Measurements from ENCODE around the gene TMTC2. TPM values are rescaled to one million over a fixed set of nuclear protein-coding genes. Genes with fewer than 3 reads are reported as not detected.

The TMTC2 gene
- total and polyA plus RNA-seq, 2 experiments from 2014 or later: 0.36 to 5.6 TPM

- in situ Hi-C loops (cut with MboI): no loop called here
- H3K9me3 ChIP-seq (ENCODE audit: low read depth): no peaks in the 10 kb centered on the region
These were observed 456.2 kb downstream of the TMTC2 start for GRCh38 chr12:83142914-83143313.

GRCh38 chr12:83143950-83144349, 457.2 kb downstream of the TMTC2 start:
- no peak overlapping the region for H3K27ac ChIP-seq
- H3K27me3 ChIP-seq (replicated peaks; ENCODE audit: insufficient read depth): no peaks in the 10 kb centered on the region
- no peaks in the 10 kb centered on the region for H3K36me3 ChIP-seq (ENCODE audit: low read depth)
- H3K4me2 ChIP-seq (ENCODE audit: unreplicated experiment): no peak overlapping the region
- no peaks in the 10 kb centered on the region for H3K79me2 ChIP-seq (ENCODE audit: insufficient read depth)
- H4K20me1 ChIP-seq (ENCODE audit: insufficient read depth): no peaks in the 10 kb centered on the region
- in situ Hi-C loops (cut with MboI): no loop called here
- no peaks in the 10 kb centered on the region for H3K9me2 ChIP-seq (ENCODE audit: insufficient read depth)
- no peaks in the 10 kb centered on the region for H3F3A ChIP-seq (ENCODE audit: insufficient read depth)
- no peaks in the 10 kb centered on the region for H3K4me1 ChIP-seq (ENCODE audit: insufficient read depth)
- H3K4me3 ChIP-seq: no peak overlapping the region
- H2AFZ ChIP-seq: no peak overlapping the region
- 55 to 74% methylated on average over 1 of the region's 1 CpG for WGBS, 2 experiments (ENCODE audit: low coverage in 1 of 2, low lambda C conversion rate in 2 of 2, missing lambda C conversion rate in 2 of 2)
- H3K9ac ChIP-seq: no peak overlapping the region
- DNase-seq: no peak
- H3K9me3 ChIP-seq (ENCODE audit: low read depth): no peaks in the 10 kb centered on the region
- TF ChIP-seq EZH2 (IDR thresholded peaks at IDR 0.05; ENCODE audit: insufficient read depth, poor library complexity, severe bottlenecking) (no peak), EZH2phosphoT487 (IDR thresholded peaks at IDR 0.05; ENCODE audit: insufficient read depth, low read depth) (no peak)

More at GRCh38 chr12:83142914-83143313, 456.2 kb downstream of the TMTC2 start:
- H3K9me2 ChIP-seq (ENCODE audit: insufficient read depth): no peaks in the 10 kb centered on the region
- H2AFZ ChIP-seq: no peak overlapping the region
- no peaks in the 10 kb centered on the region for H4K20me1 ChIP-seq (ENCODE audit: insufficient read depth)
- H3K27me3 ChIP-seq (replicated peaks; ENCODE audit: insufficient read depth): no peaks in the 10 kb centered on the region
- no peaks in the 10 kb centered on the region for H3F3A ChIP-seq (ENCODE audit: insufficient read depth)
- no peak overlapping the region for H3K9ac ChIP-seq
- H3K4me2 ChIP-seq (ENCODE audit: unreplicated experiment): no peak overlapping the region
- no peak overlapping the region for H3K27ac ChIP-seq
- no peaks in the 10 kb centered on the region for H3K79me2 ChIP-seq (ENCODE audit: insufficient read depth)
- 55 to 58% methylated on average over 6 of the region's 6 CpGs for WGBS, 2 experiments (ENCODE audit: low coverage in 1 of 2, low lambda C conversion rate in 2 of 2, missing lambda C conversion rate in 2 of 2)
- H3K36me3 ChIP-seq (ENCODE audit: low read depth): no peaks in the 10 kb centered on the region
- no peaks in the 10 kb centered on the region for H3K4me1 ChIP-seq (ENCODE audit: insufficient read depth)
- DNase-seq: no peak
- H3K4me3 ChIP-seq: no peak overlapping the region
- no peak for TF ChIP-seq EZH2phosphoT487 (IDR thresholded peaks at IDR 0.05; ENCODE audit: insufficient read depth, low read depth)
- TF ChIP-seq EZH2 (IDR thresholded peaks at IDR 0.05; ENCODE audit: insufficient read depth, poor library complexity, severe bottlenecking): no peak

- H3K9ac ChIP-seq: no peak overlapping the region
- in situ Hi-C loops (cut with MboI): no loop called here
- TF ChIP-seq EZH2phosphoT487 (IDR thresholded peaks at IDR 0.05; ENCODE audit: insufficient read depth, low read depth): no peak
- TF ChIP-seq EZH2 (IDR thresholded peaks at IDR 0.05; ENCODE audit: insufficient read depth, poor library complexity, severe bottlenecking): no peak
- no peak overlapping the region for H3K4me3 ChIP-seq
- H3K4me1 ChIP-seq (ENCODE audit: insufficient read depth): no peaks in the 10 kb centered on the region
- no peak overlapping the region for H3K27ac ChIP-seq
- no peak overlapping the region for H2AFZ ChIP-seq
- H3K4me2 ChIP-seq (ENCODE audit: unreplicated experiment): no peak overlapping the region
- no peaks in the 10 kb centered on the region for H3K27me3 ChIP-seq (replicated peaks; ENCODE audit: insufficient read depth)
- 21 to 36% methylated on average over 2 of the region's 2 CpGs for WGBS, 2 experiments (ENCODE audit: low coverage in 1 of 2, low lambda C conversion rate in 2 of 2, missing lambda C conversion rate in 2 of 2)
- H3K9me2 ChIP-seq (ENCODE audit: insufficient read depth): no peaks in the 10 kb centered on the region
- no peaks in the 10 kb centered on the region for H3F3A ChIP-seq (ENCODE audit: insufficient read depth)
- H3K36me3 ChIP-seq (ENCODE audit: low read depth): no peaks in the 10 kb centered on the region
- DNase-seq: no peak
- no peaks in the 10 kb centered on the region for H3K9me3 ChIP-seq (ENCODE audit: low read depth)
- H4K20me1 ChIP-seq (ENCODE audit: insufficient read depth): no peaks in the 10 kb centered on the region
- H3K79me2 ChIP-seq (ENCODE audit: insufficient read depth): no peaks in the 10 kb centered on the region
These were observed 458.7 kb downstream of the TMTC2 start for GRCh38 chr12:83145325-83145840.

- in situ Hi-C loops (cut with MboI): no loop called here
- Histone ChIP-seq H3K27me3 (replicated peaks; ENCODE audit: insufficient read depth) (no peaks in the 10 kb centered on the region), H3K9ac (no peak overlapping the region), H3K4me2 (ENCODE audit: unreplicated experiment) (no peak overlapping the region), H3K79me2 (ENCODE audit: insufficient read depth) (no peaks in the 10 kb centered on the region), H4K20me1 (ENCODE audit: insufficient read depth) (no peaks in the 10 kb centered on the region), H3K27ac (no peak overlapping the region), H3K9me2 (ENCODE audit: insufficient read depth) (no peaks in the 10 kb centered on the region), H3K9me3 (ENCODE audit: low read depth) (no peaks in the 10 kb centered on the region), H2AFZ (no peak overlapping the region), H3K4me1 (ENCODE audit: insufficient read depth) (no peaks in the 10 kb centered on the region), H3K36me3 (ENCODE audit: low read depth) (no peaks in the 10 kb centered on the region), H3K4me3 (no peak overlapping the region), H3F3A (ENCODE audit: insufficient read depth) (no peaks in the 10 kb centered on the region)
- no peak for DNase-seq
- TF ChIP-seq EZH2phosphoT487 (IDR thresholded peaks at IDR 0.05; ENCODE audit: insufficient read depth, low read depth) (no peak), EZH2 (IDR thresholded peaks at IDR 0.05; ENCODE audit: insufficient read depth, poor library complexity, severe bottlenecking) (no peak)
- WGBS, 2 experiments (ENCODE audit: low coverage in 1 of 2, low lambda C conversion rate in 2 of 2, missing lambda C conversion rate in 2 of 2): 43 to 51% methylated on average over 2 of the region's 2 CpGs
These were observed 460.6 kb downstream of the TMTC2 start for GRCh38 chr12:83147341-83147740.

GRCh38 chr12:83149987-83150386, 463.3 kb downstream of the TMTC2 start:
- no peaks in the 10 kb centered on the region for H3F3A ChIP-seq (ENCODE audit: insufficient read depth)
- no peak for DNase-seq
- H3K4me2 ChIP-seq (ENCODE audit: unreplicated experiment): no peak overlapping the region
- TF ChIP-seq EZH2phosphoT487 (IDR thresholded peaks at IDR 0.05; ENCODE audit: insufficient read depth, low read depth) (no peak), EZH2 (IDR thresholded peaks at IDR 0.05; ENCODE audit: insufficient read depth, poor library complexity, severe bottlenecking) (no peak)
- no peak overlapping the region for H3K27ac ChIP-seq
- H2AFZ ChIP-seq: no peak overlapping the region
- in situ Hi-C loops (cut with MboI): no loop called here
- no peak overlapping the region for H3K9ac ChIP-seq
- no peaks in the 10 kb centered on the region for H3K4me1 ChIP-seq (ENCODE audit: insufficient read depth)
- 73 to 78% methylated on average over 3 of the region's 3 CpGs for WGBS, 2 experiments (ENCODE audit: low coverage in 1 of 2, low lambda C conversion rate in 2 of 2, missing lambda C conversion rate in 2 of 2)
- no peaks in the 10 kb centered on the region for H4K20me1 ChIP-seq (ENCODE audit: insufficient read depth)
- no peaks in the 10 kb centered on the region for H3K9me3 ChIP-seq (ENCODE audit: low read depth)
- no peak overlapping the region for H3K4me3 ChIP-seq
- no peaks in the 10 kb centered on the region for H3K79me2 ChIP-seq (ENCODE audit: insufficient read depth)
- H3K9me2 ChIP-seq (ENCODE audit: insufficient read depth): no peaks in the 10 kb centered on the region
- no peaks in the 10 kb centered on the region for H3K27me3 ChIP-seq (replicated peaks; ENCODE audit: insufficient read depth)
- H3K36me3 ChIP-seq (ENCODE audit: low read depth): no peaks in the 10 kb centered on the region

Data from GM23248 (cell line).